Femur (tissue), 1 donor: ENCODE results near the gene HS6ST2.

Experiments
- DNase-seq: peaks from one replicate; pipeline ENCODE4 v3.0.0-alpha.2; 2017

The HS6ST2 gene

GRCh38 chrX:132609362-132609848, 349.0 kb downstream of the HS6ST2 start:
- no peak for DNase-seq

GRCh38 chrX:132603700-132604286, 354.6 kb downstream of the HS6ST2 start:
- no peak for DNase-seq

- no peak for DNase-seq
These were observed 355.7 kb downstream of the HS6ST2 start for GRCh38 chrX:132602701-132603100.

GRCh38 chrX:132594999-132595398, 363.4 kb downstream of the HS6ST2 start:
- DNase-seq: no peak

GRCh38 chrX:132594129-132594528, 364.3 kb downstream of the HS6ST2 start:
- DNase-seq: no peak

GRCh38 chrX:132592880-132593279, 365.5 kb downstream of the HS6ST2 start:
- DNase-seq: peak; percentile 18

- DNase-seq: no peak
These were observed 366.6 kb downstream of the HS6ST2 start for GRCh38 chrX:132591719-132592275.

GRCh38 chrX:132590350-132591026, 367.9 kb downstream of the HS6ST2 start:
- no peak for DNase-seq

- DNase-seq: no peak
These were observed 373.5 kb downstream of the HS6ST2 start for GRCh38 chrX:132584936-132585335.

GRCh38 chrX:132576939-132577338, 381.5 kb downstream of the HS6ST2 start:
- no peak for DNase-seq
